GM13976 (cell line): ENCODE results near the gene SCGB1C2.
"Not testable (repeated sequence)": the region's sequence is repeated elsewhere in the genome, so short reads cannot be mapped to it uniquely, and the experiment has no call there.

Experiments
- DNase-seq: peaks from one replicate; pipeline ENCODE4 v3.0.0; 2012; ENCODE audit warnings: low spot score
- in situ Hi-C: fragments of 300-500 bp; cut with MboI; formaldehyde crosslinking; loops from one replicate; pipeline ENCODE4 v1.12.0; 2022; ENCODE audit warnings: low sequenced_read_pairs, mixed read lengths, inconsistent platforms; ENCODE audit not compliant: unreplicated experiment
- TF ChIP-seq, protein P1 (sequence below): IDR thresholded peaks from 2 replicates; pipeline ENCODE4 v1.5.1; 2012; ENCODE audit warnings: borderline replicate concordance, mild to moderate bottlenecking; ENCODE audit not compliant: insufficient read depth; ENCODE audit errors: extremely low read depth, missing control alignments, control extremely low read depth

SCGB1C2 gene

DNA sequence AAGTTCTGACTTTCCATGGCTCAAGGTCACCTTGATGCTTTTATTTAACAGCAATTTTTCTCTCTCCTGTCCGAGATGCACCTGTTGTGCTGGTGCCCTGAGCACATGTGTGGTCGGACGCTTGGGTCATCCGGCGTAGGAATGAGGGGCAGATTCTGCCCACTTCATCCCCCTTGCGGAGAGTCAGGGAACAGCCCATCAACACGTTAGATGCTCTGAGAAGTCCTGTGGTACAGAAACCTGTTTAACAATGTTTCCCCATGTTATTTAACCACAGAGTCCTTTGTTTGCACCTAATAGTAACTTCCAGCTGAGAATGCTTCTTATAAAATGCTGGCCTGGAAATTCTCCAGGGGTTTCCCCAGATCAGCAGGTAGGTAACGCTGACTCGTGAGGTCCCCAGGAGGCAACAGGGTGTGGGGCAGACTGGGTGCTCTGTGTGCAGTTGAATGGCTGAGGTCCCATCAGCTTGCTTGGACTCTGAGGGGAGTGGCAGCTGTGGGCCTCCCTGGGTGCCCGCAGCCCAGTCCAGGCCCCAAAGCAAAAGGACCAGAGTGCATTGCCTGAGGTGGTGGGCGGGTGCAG, 26.2 kb downstream of the SCGB1C2 start:
- DNase-seq: no peak
- TF ChIP-seq, protein P1, sequence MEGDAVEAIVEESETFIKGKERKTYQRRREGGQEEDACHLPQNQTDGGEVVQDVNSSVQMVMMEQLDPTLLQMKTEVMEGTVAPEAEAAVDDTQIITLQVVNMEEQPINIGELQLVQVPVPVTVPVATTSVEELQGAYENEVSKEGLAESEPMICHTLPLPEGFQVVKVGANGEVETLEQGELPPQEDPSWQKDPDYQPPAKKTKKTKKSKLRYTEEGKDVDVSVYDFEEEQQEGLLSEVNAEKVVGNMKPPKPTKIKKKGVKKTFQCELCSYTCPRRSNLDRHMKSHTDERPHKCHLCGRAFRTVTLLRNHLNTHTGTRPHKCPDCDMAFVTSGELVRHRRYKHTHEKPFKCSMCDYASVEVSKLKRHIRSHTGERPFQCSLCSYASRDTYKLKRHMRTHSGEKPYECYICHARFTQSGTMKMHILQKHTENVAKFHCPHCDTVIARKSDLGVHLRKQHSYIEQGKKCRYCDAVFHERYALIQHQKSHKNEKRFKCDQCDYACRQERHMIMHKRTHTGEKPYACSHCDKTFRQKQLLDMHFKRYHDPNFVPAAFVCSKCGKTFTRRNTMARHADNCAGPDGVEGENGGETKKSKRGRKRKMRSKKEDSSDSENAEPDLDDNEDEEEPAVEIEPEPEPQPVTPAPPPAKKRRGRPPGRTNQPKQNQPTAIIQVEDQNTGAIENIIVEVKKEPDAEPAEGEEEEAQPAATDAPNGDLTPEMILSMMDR: no peak
- in situ Hi-C loops: no loop called here

DNA sequence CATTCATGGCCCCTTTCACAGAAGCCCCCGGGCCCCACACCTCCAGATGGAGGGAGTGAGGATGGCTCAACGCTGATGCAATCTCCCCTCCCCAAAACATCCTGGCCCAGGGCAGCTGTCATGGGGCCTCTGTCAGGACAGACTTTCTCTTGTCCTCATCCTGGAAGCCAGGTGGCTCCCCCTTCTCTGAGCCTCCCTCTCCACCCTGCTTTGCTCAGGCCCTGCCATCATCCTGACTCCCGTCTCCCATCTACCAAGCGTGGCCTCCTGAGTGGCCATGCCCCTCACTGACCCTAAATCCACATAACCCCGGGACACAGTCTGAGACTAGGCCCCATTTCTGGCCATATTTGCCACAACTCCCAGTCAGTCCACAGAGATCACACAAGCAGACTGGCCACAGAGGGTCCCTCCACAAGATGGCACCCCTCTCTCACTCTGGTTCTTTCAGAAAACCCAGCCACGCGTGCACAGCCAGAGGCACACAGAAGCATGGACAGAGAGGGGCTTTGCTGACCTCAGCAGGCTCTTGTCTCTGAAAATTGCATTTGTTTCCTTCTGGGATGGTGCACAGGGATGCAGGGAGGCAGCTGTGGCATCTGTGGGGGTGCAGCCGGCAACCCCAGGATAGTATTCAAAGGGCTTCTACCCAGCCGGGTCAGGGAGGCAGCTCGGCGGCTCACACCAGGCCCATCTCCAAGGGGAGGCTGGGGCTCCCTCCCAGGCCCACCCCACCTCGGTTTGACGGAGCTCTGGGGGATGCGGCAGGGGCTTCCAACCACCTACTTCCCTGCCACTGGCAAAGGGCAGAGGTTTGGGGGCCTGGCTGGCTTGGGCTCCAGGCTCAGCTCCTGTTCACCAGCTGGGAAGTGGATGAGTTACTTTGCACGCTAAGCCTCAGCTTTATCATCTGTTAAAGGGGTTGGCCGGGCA, 27.2 kb downstream of the SCGB1C2 start:
- peak; percentile 69 for DNase-seq
- in situ Hi-C loops: no loop called here

DNA sequence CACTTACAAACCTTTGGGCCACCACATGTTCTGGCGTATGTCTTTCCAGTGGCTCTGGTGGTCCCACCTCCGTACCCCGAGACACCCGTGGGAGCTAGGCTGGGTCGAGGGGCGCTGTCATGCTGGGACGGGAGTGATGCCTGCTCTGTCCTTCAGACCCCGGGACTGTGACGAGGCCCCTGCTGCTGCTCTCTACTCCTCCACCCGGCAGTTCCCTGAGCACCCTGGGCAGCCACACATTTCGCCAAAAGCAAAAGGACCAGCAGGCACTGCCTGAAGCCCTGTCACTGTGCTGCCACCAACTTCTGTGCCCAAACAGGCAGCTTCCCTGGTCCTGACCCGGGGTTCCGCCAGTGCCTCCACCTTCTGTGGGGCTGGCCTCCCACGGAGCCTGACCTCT, 28.6 kb downstream of the SCGB1C2 start:
- no peak for DNase-seq
- in situ Hi-C loops: no loop called here
- TF ChIP-seq, protein P1: no peak

More for the DNA sequence above, 27.2 kb downstream of the SCGB1C2 start:
- TF ChIP-seq, protein P1: no peak

DNA sequence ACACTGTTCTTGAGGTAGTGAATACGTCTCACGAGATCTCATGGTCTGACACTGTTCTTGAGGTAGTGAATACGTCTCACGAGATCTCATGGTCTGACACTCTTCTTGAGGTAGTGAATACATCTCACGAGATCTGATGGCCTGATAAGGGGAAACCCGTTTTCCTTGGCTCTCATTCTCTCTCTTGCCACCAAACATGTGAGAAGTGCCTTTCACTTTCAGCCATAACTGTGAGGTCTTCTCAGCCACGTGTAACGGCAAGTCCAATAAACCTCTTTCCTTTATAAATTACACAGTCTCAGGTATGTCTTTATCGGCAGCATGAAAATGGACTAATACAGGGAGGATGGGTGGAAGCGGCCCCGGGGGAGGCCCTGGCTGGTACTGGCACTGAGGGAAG, 31.2 kb downstream of the SCGB1C2 start:
- not testable (repeated sequence) for DNase-seq

DNA sequence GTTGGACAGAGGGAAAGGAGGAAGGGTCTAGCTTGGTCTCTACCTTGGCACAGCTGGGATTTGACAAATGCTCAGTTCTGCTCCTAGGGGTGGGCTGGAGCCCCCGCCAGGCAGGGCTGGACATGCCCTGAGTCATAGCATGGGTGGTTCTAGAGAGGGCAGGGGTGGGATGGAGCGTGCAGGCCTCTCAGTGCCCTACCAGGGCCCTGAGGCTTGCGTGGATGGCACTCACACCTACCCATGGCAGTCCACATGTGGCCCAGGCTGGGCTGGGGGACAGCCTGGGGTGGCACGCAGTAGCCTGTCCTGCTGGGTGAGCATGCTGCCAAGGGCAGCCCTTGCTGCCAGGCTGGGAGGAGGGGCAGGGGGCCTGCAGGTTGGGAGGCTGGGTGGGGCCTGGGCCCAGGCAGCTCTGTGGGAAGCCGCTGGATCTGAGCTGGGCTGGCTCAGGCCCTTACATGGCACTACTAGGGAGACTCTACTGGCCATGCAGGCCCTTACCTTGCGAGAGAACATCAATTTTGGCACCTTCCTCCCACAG, 32.8 kb downstream of the SCGB1C2 start:
- no peak for DNase-seq
- in situ Hi-C loops: no loop called here
- TF ChIP-seq, protein P1: no peak

More for the DNA sequence above, 31.2 kb downstream of the SCGB1C2 start:
- in situ Hi-C loops: not testable (repeated sequence)

DNA sequence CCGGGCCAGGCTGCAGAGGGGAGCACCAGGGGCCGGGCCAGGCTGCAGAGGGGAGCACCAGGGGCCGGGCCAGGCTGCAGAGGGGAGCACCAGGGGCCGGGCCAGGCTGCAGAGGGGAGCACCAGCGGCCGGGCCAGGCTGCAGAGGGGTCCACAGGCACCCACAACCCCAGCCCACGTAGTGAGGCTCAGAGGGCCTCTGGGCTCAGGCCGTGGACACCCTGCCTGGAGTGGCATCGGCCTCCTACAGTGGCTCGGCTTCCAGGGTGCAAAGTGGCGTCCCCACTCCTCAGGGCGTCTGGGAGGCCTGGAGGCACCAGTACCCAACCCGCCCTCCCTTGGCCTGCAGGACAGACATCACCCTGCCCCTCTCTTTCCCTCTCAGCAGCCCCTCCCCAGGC, 34.5 kb downstream of the SCGB1C2 start:
- in situ Hi-C loops: no loop called here
- TF ChIP-seq, protein P1: no peak
- no peak for DNase-seq

DNA sequence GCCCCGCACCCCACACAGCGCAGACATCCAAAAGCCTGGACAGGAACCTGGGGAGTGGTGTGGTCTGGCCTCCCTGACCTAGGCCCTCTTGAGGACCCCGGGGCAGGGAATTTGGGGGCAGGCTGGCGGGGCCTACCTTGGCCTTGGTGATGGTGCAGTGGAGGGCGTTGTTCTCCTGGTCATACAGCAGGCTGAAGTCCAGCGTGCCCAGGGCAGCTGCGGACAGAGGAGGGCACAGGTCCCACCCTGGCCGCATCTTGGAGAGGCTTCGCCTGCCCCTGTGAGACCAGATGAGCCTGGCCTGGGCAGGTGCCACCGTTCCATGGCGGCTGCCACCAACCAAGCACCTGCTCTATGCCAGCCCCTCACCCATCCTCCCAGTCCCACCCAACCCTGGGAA, 35.0 kb downstream of the SCGB1C2 start:
- in situ Hi-C loops: no loop called here
- TF ChIP-seq, protein P1: no peak
- DNase-seq: no peak
